ENCODE data around the gene UXS1. TPM values are rescaled to one million over a fixed set of nuclear protein-coding genes. Genes with fewer than 3 reads are reported as not detected.

Gene UXS1
- total and polyA plus RNA-seq, 2 donors (not counting 1 experiment from before 2014, with no cell fraction given): 20.3 to 44.8 TPM

DNA sequence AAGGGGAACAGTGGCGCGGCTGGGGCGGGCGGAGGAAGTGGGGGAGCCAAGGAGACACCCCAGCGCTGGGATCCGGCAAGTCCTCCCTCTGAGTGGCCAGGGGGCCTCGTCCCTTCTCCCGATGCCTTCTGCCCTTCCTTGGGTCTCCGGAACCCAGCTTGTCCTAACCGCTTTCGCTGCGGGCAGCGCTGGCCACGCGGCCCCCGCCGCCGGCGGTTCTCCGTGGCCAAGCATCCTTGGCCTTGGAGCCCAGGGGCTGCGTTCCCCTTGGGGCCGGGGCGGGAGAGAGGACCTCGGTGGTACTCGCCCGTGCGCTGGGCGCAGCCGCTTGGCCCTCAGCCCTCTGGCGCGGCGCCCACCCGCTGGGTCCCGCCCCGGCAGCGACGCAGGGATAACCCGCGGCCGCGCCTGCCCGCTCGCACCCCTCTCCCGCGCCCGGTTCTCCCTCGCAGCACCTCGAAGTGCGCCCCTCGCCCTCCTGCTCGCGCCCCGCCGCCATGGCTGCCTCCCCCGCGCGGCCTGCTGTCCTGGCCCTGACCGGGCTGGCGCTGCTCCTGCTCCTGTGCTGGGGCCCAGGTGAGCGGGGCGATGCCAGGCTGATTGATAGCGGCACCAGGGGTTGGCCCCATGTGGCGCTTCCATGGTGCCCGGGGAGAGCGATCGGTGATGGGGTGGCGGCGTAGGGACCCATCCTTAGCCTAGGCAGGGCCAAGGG lies 128.7 kb downstream of the UXS1 start:
- Histone ChIP-seq H3K79me2 (ENCODE audit: control insufficient read depth, insufficient read depth, low read length) (no peaks in the 10 kb centered on the region), H3K27ac (ENCODE audit: low read length in 2 of 2) (no peak overlapping the region), H3K4me1 (ENCODE audit: control insufficient read depth in 2 of 2, insufficient read depth in 2 of 2, low read length in 2 of 2) (peaks cover 12 to 13% of the 10 kb centered on the region in 2 donors), H3K27me3 (replicated peaks in 1 of 4; ENCODE audit: control extremely low read depth in 1 of 4, control insufficient read depth in 3 of 4, insufficient read depth in 4 of 4, low read length in 3 of 4) (peaks cover 0 to 37% (median 19%) of the 10 kb centered on the region in 4 experiments), H3K9ac (ENCODE audit: low read length) (peak overlapping the region; percentile 55), H4K20me1 (ENCODE audit: control insufficient read depth, insufficient read depth, low read length, poor library complexity, severe bottlenecking) (no peaks in the 10 kb centered on the region), H3K9me3 (ENCODE audit: control extremely low read depth in 1 of 3, control insufficient read depth in 2 of 3, insufficient read depth in 1 of 3, low read length in 2 of 3) (peaks cover 0 to 4% (median 0%) of the 10 kb centered on the region in 3 donors), H2AFZ (ENCODE audit: insufficient read depth, low read depth, low read length, poor library complexity, severe bottlenecking) (peak overlapping the region; percentile 68), H3K4me3 (ENCODE audit: control extremely low read depth in 1 of 5, extremely low read depth in 1 of 5, insufficient read depth in 1 of 5, low read depth in 2 of 5, low read length in 4 of 5) (peak overlapping the region in 3 of 5 experiments; percentile 29 to 39 (median 33)), H3K36me3 (replicated peaks in 1 of 2; ENCODE audit: control extremely low read depth in 1 of 2, control insufficient read depth in 1 of 2, extremely low read depth in 1 of 2, insufficient read depth in 2 of 2, low read length in 1 of 2) (no peaks in the 10 kb centered on the region), H3K4me2 (replicated peaks; ENCODE audit: low read depth, low read length, poor library complexity, severe bottlenecking) (peak overlapping the region; percentile 81)
- 6% methylated on average over 65 of the region's 68 CpGs for WGBS (ENCODE audit: insufficient coverage)
- Mint-ChIP-seq H3K4me3 (peak overlapping the region; percentile 77), H3K9me3 (ENCODE audit: insufficient read depth) (no peaks in the 10 kb centered on the region), H3K27me3 (peaks cover 51% of the 10 kb centered on the region), H3K27ac (no peak overlapping the region), H3K4me1 (peaks cover 13% of the 10 kb centered on the region)
- no peak for TF ChIP-seq EZH2 (IDR thresholded peaks at IDR 0.05; ENCODE audit: borderline replicate concordance, insufficient read depth, low read depth, low read length, poor library complexity, severe bottlenecking)
- TF ChIP-seq, protein P1, sequence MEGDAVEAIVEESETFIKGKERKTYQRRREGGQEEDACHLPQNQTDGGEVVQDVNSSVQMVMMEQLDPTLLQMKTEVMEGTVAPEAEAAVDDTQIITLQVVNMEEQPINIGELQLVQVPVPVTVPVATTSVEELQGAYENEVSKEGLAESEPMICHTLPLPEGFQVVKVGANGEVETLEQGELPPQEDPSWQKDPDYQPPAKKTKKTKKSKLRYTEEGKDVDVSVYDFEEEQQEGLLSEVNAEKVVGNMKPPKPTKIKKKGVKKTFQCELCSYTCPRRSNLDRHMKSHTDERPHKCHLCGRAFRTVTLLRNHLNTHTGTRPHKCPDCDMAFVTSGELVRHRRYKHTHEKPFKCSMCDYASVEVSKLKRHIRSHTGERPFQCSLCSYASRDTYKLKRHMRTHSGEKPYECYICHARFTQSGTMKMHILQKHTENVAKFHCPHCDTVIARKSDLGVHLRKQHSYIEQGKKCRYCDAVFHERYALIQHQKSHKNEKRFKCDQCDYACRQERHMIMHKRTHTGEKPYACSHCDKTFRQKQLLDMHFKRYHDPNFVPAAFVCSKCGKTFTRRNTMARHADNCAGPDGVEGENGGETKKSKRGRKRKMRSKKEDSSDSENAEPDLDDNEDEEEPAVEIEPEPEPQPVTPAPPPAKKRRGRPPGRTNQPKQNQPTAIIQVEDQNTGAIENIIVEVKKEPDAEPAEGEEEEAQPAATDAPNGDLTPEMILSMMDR (IDR thresholded peaks at IDR 0.05): no peak
- peak; percentile 15 for DNase-seq
- intact Hi-C loops (cut with micrococcal nuclease): no loop called here
- ChIA-PET POLR2A (no interaction called here), CTCF (no interaction called here)
- ATAC-seq (ENCODE audit: low read depth): no peak

DNA sequence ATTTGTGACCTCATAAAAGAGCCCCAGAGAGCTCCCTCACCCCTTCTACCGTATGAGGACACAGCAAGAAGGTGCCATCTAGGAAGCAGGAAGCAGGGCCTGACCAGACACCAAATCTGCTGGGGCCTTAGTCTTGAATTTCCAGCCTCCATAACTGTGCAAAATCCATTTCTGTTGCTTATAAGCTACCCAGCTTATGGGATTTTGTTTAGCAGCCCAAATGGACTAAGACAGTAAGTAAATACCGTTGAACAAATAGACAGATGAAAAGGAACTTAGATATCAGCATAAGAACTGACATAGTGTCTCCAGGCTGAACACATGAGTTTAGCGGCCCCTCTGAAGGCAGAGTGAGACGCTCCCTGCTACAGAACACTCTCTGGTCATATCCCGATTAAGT lies 130.9 kb downstream of the UXS1 start:
- H3K27ac Mint-ChIP-seq: no peak overlapping the region
- Histone ChIP-seq H3K27ac (ENCODE audit: low read length in 2 of 2) (no peak overlapping the region), H3K4me1 (ENCODE audit: control insufficient read depth in 2 of 2, insufficient read depth in 2 of 2, low read length in 2 of 2) (peaks cover 12 to 13% of the 10 kb centered on the region in 2 donors), H3K9me3 (ENCODE audit: control extremely low read depth in 1 of 3, control insufficient read depth in 2 of 3, insufficient read depth in 1 of 3, low read length in 2 of 3) (peaks cover 0 to 4% (median 0%) of the 10 kb centered on the region in 3 donors), H3K27me3 (replicated peaks in 1 of 4; ENCODE audit: control extremely low read depth in 1 of 4, control insufficient read depth in 3 of 4, insufficient read depth in 4 of 4, low read length in 3 of 4) (peaks cover 0 to 27% (median 16%) of the 10 kb centered on the region in 4 experiments), H3K4me2 (replicated peaks; ENCODE audit: low read depth, low read length, poor library complexity, severe bottlenecking) (no peak overlapping the region), H3K79me2 (ENCODE audit: control insufficient read depth, insufficient read depth, low read length) (no peaks in the 10 kb centered on the region), H4K20me1 (ENCODE audit: control insufficient read depth, insufficient read depth, low read length, poor library complexity, severe bottlenecking) (no peaks in the 10 kb centered on the region), H3K9ac (ENCODE audit: low read length) (no peak overlapping the region), H2AFZ (ENCODE audit: insufficient read depth, low read depth, low read length, poor library complexity, severe bottlenecking) (no peak overlapping the region), H3K4me3 (ENCODE audit: control extremely low read depth in 1 of 5, extremely low read depth in 1 of 5, insufficient read depth in 1 of 5, low read depth in 2 of 5, low read length in 4 of 5) (no peak overlapping the region), H3K36me3 (replicated peaks in 1 of 2; ENCODE audit: control extremely low read depth in 1 of 2, control insufficient read depth in 1 of 2, extremely low read depth in 1 of 2, insufficient read depth in 2 of 2, low read length in 1 of 2) (no peaks in the 10 kb centered on the region)
- ChIA-PET CTCF (no interaction called here), POLR2A (no interaction called here)
- ATAC-seq (ENCODE audit: low read depth) (no peak), DNase-seq (no peak)
- no peak for TF ChIP-seq EZH2 (IDR thresholded peaks at IDR 0.05; ENCODE audit: borderline replicate concordance, insufficient read depth, low read depth, low read length, poor library complexity, severe bottlenecking)
- TF ChIP-seq, protein P1 (IDR thresholded peaks at IDR 0.05): no peak
- peaks cover 38% of the 10 kb centered on the region for H3K27me3 Mint-ChIP-seq
- no peaks in the 10 kb centered on the region for H3K9me3 Mint-ChIP-seq (ENCODE audit: insufficient read depth)
- 73% methylated on average over 3 of the region's 5 CpGs for WGBS (ENCODE audit: insufficient coverage)
- peaks cover 13% of the 10 kb centered on the region for H3K4me1 Mint-ChIP-seq
- intact Hi-C loops (cut with micrococcal nuclease): no loop called here
- H3K4me3 Mint-ChIP-seq: no peak overlapping the region
